MM.1S (cell line): ENCODE measurements around the gene TBX4.

Experiments
- DNase-seq: peaks from one replicate; pipeline ENCODE4 v3.0.0-alpha.2; 2015
- H2AFZ ChIP-seq: fragments of 300-600 bp; sonication (generic); 2 replicates; pipeline ENCODE4 v1.6.0; 2016; ENCODE audit warnings: antibody characterized with exemption, low read length
- H3F3A ChIP-seq: fragments of 300-600 bp; sonication (generic); 2 replicates; pipeline ENCODE4 v1.6.1; 2016; ENCODE audit warnings: mild to moderate bottlenecking, antibody characterized with exemption, low read length, moderate library complexity, mixed read lengths; ENCODE audit not compliant: insufficient read depth
- H3K27ac ChIP-seq: fragments of 300-600 bp; sonication (generic); 2 replicates; pipeline ENCODE4 v1.5.1; 2016; ENCODE audit warnings: mild to moderate bottlenecking, low read length
- H3K27me3 ChIP-seq: fragments of 300-600 bp; sonication (generic); replicated peaks from 2 replicates; pipeline ENCODE4 v1.6.0; 2016; ENCODE audit warnings: low read length; ENCODE audit not compliant: insufficient read depth
- H3K36me3 ChIP-seq: fragments of 300-600 bp; sonication (generic); replicated peaks from 2 replicates; pipeline ENCODE4 v1.6.1; 2016; ENCODE audit warnings: mild to moderate bottlenecking, low read length, mixed read lengths; ENCODE audit not compliant: insufficient read depth
- H3K4me1 ChIP-seq: fragments of 300-600 bp; sonication (generic); 2 replicates; pipeline ENCODE4 v1.6.1; 2016; ENCODE audit warnings: low read length, mixed read lengths
- H3K4me2 ChIP-seq: fragments of 300-600 bp; sonication (generic); 2 replicates; pipeline ENCODE4 v1.6.0; 2016; ENCODE audit warnings: low read depth, low read length
- H3K4me3 ChIP-seq: fragments of 300-600 bp; sonication (generic); 2 replicates; pipeline ENCODE4 v1.5.1; 2016; ENCODE audit warnings: low read length, mixed read lengths
- H3K79me2 ChIP-seq: fragments of 300-600 bp; sonication (generic); 2 replicates; pipeline ENCODE4 v1.6.1; 2016; ENCODE audit warnings: mixed run types, low read length, mixed read lengths
- H3K9ac ChIP-seq: fragments of 300-600 bp; sonication (generic); 2 replicates; pipeline ENCODE4 v1.6.1; 2016; ENCODE audit warnings: low read length, mixed read lengths
- H3K9me2 ChIP-seq: fragments of 300-600 bp; sonication (generic); replicated peaks from 2 replicates; pipeline ENCODE4 v1.6.1; 2016; ENCODE audit warnings: mild to moderate bottlenecking, low read length, mixed read lengths; ENCODE audit not compliant: insufficient read depth
- H3K9me3 ChIP-seq: fragments of 300-600 bp; sonication (generic); replicated peaks from 2 replicates; pipeline ENCODE4 v1.6.1; 2016; ENCODE audit warnings: mild to moderate bottlenecking, low read length, mixed read lengths; ENCODE audit not compliant: insufficient read depth
- H4K20me1 ChIP-seq: fragments of 300-600 bp; sonication (generic); 2 replicates; pipeline ENCODE4 v1.6.1; 2016; ENCODE audit warnings: mild to moderate bottlenecking, low read length, moderate library complexity, mixed read lengths; ENCODE audit not compliant: insufficient read depth
- EZH2 ChIP-seq: fragments of 300-600 bp; sonication (generic); optimal IDR thresholded peaks from 2 replicates; pipeline ENCODE3; 2017; ENCODE audit warnings: low read depth, mild to moderate bottlenecking, antibody characterized with exemption, low read length, mixed read lengths
- EZH2phosphoT487 ChIP-seq: fragments of 300-600 bp; sonication (generic); IDR thresholded peaks from 2 replicates; pipeline ENCODE4 v1.6.1; 2018; ENCODE audit warnings: antibody characterized with exemption, low read length
- TF ChIP-seq, protein P1 (sequence below): fragments of 300-600 bp; sonication (generic); IDR thresholded peaks from 2 replicates; pipeline ENCODE4 v1.5.1; 2016; ENCODE audit warnings: antibody characterized with exemption, low read length, mixed read lengths

The TBX4 gene

DNA sequence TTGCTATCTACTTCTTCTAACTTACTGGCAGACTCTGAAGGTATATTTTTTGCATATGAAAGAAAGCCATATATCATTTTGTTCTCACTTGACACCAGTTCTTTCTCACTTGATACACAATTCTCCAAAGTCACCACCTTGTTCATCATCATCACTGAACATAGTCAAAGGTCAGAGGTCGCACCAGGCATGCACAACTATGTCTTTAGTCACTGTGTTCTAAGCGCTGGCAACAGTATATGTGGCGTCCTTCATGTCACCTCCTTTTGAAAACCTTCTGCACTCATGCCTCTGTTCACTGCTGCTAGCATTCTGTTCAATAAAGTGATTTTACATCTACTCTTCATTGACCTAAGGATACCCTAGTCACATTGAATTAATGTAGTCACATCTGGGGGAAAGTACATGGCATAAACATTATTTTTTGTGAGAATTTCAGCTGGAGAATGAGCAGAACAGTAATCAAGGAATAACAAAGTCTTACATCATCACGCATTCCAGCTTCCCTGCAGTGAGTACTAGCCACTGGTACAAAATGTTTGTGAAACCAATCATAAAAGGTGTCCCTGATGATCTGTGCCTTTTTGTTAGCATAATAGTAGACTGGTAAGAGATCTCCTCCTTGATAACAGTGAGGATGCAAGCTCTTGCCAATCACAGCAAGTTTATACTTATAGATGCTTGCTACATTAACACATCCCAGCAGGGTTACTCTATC lies 20.5 kb upstream of the TBX4 start:
- no peaks in the 10 kb centered on the region for H3K27me3 ChIP-seq
- H3K4me3 ChIP-seq = no peak overlapping the region
- DNase-seq = no peak
- H3K27ac ChIP-seq = no peak overlapping the region
- H4K20me1 ChIP-seq = no peaks in the 10 kb centered on the region
- no peak overlapping the region for H2AFZ ChIP-seq
- no peak overlapping the region for H3K9ac ChIP-seq
- TF ChIP-seq, protein P1, sequence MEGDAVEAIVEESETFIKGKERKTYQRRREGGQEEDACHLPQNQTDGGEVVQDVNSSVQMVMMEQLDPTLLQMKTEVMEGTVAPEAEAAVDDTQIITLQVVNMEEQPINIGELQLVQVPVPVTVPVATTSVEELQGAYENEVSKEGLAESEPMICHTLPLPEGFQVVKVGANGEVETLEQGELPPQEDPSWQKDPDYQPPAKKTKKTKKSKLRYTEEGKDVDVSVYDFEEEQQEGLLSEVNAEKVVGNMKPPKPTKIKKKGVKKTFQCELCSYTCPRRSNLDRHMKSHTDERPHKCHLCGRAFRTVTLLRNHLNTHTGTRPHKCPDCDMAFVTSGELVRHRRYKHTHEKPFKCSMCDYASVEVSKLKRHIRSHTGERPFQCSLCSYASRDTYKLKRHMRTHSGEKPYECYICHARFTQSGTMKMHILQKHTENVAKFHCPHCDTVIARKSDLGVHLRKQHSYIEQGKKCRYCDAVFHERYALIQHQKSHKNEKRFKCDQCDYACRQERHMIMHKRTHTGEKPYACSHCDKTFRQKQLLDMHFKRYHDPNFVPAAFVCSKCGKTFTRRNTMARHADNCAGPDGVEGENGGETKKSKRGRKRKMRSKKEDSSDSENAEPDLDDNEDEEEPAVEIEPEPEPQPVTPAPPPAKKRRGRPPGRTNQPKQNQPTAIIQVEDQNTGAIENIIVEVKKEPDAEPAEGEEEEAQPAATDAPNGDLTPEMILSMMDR = no peak
- no peak for TF ChIP-seq EZH2phosphoT487
- TF ChIP-seq EZH2 = no peak
- H3K36me3 ChIP-seq = no peaks in the 10 kb centered on the region
- no peaks in the 10 kb centered on the region for H3F3A ChIP-seq
- no peaks in the 10 kb centered on the region for H3K79me2 ChIP-seq
- H3K9me3 ChIP-seq = no peaks in the 10 kb centered on the region
- no peak overlapping the region for H3K4me2 ChIP-seq
- no peaks in the 10 kb centered on the region for H3K4me1 ChIP-seq
- no peaks in the 10 kb centered on the region for H3K9me2 ChIP-seq

DNA sequence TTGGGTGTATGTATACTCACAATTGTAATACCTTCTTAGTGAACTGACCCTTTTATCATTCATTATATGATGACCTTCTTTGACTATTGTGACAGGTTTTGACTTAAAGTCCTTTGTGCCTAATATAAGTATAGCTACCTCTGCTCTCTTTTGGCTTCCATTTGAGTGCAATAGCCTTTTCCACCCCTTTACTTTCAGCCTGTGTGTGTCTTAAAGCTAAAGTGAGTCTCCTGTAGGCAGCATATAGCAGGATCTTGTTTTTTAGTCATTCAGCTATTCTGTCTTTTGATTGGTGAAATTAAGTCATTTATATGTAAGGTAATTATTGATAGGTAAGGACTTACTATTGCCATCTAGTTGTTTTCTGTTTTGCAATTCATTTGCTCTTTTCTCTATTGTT lies 15.9 kb upstream of the TBX4 start:
- no peaks in the 10 kb centered on the region for H3K79me2 ChIP-seq
- H4K20me1 ChIP-seq = no peaks in the 10 kb centered on the region
- no peaks in the 10 kb centered on the region for H3K9me3 ChIP-seq
- no peaks in the 10 kb centered on the region for H3F3A ChIP-seq
- no peak overlapping the region for H3K27ac ChIP-seq
- TF ChIP-seq, protein P1 = no peak
- no peak for TF ChIP-seq EZH2phosphoT487
- no peaks in the 10 kb centered on the region for H3K27me3 ChIP-seq
- H3K4me2 ChIP-seq = no peak overlapping the region
- no peak overlapping the region for H3K4me3 ChIP-seq
- no peak overlapping the region for H2AFZ ChIP-seq
- H3K9ac ChIP-seq = no peak overlapping the region
- no peaks in the 10 kb centered on the region for H3K36me3 ChIP-seq
- no peaks in the 10 kb centered on the region for H3K9me2 ChIP-seq
- no peaks in the 10 kb centered on the region for H3K4me1 ChIP-seq
- DNase-seq = no peak

DNA sequence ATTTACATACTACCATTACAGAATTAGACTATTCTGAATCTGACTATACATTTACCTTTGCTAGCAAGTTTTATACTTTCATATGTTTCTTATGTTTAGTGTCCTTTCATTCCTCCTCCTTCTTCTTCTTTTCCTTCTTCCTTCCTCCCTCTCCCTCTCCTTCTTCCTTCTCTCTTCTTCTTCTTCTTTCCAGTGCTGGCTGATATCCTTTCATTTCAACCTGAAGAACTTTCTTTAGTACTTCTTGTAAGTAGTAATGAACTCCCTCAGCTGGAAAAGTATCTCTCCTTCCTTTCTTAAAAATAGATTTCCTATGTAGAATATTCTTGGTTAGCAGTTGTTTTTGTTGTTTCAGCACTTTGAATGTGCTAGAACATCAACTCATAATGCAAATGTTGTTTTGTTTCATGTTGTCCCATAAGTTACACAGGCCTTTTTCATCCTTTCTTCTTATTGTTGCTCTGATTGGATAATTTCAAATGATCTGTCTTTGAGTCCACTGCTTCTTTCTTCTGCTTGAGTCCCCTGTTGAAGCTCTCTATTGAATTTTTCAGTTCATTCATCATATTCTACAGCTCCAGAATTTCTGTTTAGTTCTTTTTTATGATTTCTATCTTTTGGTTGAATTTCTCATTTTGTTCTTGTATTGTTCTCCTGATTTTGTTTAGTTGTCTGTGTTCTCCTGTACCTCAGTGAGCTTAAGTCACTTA lies 15.1 kb upstream of the TBX4 start:
- Histone ChIP-seq H3F3A (no peaks in the 10 kb centered on the region), H3K4me1 (no peaks in the 10 kb centered on the region), H3K4me3 (no peak overlapping the region), H3K4me2 (no peak overlapping the region), H2AFZ (no peak overlapping the region), H3K9me2 (no peaks in the 10 kb centered on the region), H3K36me3 (no peaks in the 10 kb centered on the region), H4K20me1 (no peaks in the 10 kb centered on the region), H3K9ac (no peak overlapping the region), H3K79me2 (no peaks in the 10 kb centered on the region), H3K27me3 (no peaks in the 10 kb centered on the region), H3K9me3 (no peaks in the 10 kb centered on the region), H3K27ac (no peak overlapping the region)
- no peak for DNase-seq
- TF ChIP-seq EZH2 (no peak), EZH2phosphoT487 (no peak)
- TF ChIP-seq, protein P1 = no peak
